ENCODE results near the gene B3GAT2.

DNA sequence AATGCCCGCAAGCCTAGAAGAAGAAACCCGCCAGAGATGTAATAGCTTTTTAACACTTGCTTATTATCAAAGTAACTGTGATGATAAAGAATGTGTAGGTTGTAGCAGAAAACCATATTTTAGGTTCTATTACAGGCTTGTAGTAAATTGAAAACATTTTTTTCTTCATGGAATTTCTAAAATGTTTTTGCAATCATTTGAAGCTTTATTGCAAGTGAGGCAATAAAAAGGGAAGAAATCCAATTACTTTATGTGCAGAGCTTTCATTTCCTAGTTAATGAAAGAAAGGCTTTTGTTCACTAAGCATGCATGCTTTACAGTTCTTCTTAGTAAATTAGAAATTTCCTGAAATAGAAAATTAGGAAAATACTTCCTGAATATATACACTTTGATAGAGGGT lies 135.1 kb downstream of the B3GAT2 start:
- TF ChIP-seq, protein P1, sequence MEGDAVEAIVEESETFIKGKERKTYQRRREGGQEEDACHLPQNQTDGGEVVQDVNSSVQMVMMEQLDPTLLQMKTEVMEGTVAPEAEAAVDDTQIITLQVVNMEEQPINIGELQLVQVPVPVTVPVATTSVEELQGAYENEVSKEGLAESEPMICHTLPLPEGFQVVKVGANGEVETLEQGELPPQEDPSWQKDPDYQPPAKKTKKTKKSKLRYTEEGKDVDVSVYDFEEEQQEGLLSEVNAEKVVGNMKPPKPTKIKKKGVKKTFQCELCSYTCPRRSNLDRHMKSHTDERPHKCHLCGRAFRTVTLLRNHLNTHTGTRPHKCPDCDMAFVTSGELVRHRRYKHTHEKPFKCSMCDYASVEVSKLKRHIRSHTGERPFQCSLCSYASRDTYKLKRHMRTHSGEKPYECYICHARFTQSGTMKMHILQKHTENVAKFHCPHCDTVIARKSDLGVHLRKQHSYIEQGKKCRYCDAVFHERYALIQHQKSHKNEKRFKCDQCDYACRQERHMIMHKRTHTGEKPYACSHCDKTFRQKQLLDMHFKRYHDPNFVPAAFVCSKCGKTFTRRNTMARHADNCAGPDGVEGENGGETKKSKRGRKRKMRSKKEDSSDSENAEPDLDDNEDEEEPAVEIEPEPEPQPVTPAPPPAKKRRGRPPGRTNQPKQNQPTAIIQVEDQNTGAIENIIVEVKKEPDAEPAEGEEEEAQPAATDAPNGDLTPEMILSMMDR (IDR thresholded peaks at IDR 0.05; ENCODE audit: poor library complexity), result no peak
- TF ChIP-seq EZH2phosphoT487 (IDR thresholded peaks at IDR 0.05; ENCODE audit: low read depth, severe bottlenecking, unreplicated experiment), result no peak

All from hepatocyte (in vitro differentiated cells).